Measurements from ENCODE around the gene PRPSAP1.
A peak's percentile ranks its signal among the peaks of the same experiment; 100 is the strongest.
"Not testable (repeated sequence)": the region's sequence is repeated elsewhere in the genome, so short reads cannot be mapped to it uniquely, and the experiment has no call there.

PRPSAP1 gene

GRCh38 chr17:76357597-76358158, 4.0 kb upstream of the PRPSAP1 start:
- DNase-seq: no peak

DNA sequence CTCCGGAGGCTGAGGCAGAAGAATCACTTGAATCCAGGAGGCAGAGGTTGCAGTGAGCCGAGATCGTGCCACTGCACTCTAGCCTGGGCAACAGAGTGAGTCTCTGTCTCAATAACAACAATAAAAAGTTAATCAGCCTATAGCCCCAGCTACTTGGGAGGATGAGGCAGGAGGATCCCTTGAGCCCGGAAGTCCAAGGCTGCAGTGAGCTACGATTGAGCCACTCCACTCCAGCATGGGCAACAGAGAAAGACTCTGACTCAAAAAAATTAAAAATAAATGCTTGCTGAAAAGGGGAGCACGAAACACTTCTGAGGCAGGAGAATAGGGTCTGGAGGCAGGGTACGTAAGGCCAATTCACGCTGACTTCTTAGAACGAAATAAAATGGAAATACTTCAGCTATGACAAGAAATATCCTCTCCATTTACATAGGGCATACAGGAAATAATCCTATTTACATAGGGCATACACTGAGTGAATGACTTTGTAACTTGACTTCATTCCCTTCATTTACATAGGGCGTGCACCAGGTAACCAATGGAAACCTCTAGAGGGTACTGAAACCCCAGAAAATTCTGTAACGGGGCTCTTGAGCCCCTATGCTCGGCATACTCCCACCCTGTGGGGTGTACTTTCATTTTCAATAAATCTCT, 3.2 kb upstream of the PRPSAP1 start:
- DNase-seq: no peak

GRCh38 chr17:76354747-76355310, 1.1 kb upstream of the PRPSAP1 start:
- DNase-seq: peak; percentile 29

- no peak for DNase-seq
Observed at GRCh38 chr17:76354317-76354729, 607 bp upstream of the PRPSAP1 start.

- DNase-seq: no peak
Observed at GRCh38 chr17:76353004-76353598, 615 bp downstream of the PRPSAP1 start.

- DNase-seq: no peak
Observed at GRCh38 chr17:76351526-76352071, 2.1 kb downstream of the PRPSAP1 start.

DNA sequence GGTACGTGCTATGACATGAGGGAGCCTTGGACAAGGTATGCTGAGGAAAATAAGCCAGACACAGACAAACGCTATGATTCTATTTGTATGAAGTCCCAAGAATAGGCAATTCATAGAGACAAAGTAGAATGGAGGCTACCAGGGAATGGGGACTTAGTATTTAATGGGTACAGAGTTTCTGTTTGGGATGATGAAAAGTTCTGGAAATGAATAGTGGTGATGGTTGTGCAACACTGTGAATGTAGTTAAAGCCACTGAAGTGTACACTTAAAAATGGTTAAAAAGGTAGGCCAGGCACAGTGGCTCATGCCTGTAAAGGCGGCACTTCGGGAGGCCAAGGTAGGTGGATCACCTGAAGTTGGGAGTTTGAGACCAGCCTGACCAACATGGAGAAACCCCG, 3.3 kb downstream of the PRPSAP1 start:
- no peak for DNase-seq

- DNase-seq: not testable (repeated sequence)
Observed at GRCh38 chr17:76346936-76347335, 6.8 kb downstream of the PRPSAP1 start.

DNA sequence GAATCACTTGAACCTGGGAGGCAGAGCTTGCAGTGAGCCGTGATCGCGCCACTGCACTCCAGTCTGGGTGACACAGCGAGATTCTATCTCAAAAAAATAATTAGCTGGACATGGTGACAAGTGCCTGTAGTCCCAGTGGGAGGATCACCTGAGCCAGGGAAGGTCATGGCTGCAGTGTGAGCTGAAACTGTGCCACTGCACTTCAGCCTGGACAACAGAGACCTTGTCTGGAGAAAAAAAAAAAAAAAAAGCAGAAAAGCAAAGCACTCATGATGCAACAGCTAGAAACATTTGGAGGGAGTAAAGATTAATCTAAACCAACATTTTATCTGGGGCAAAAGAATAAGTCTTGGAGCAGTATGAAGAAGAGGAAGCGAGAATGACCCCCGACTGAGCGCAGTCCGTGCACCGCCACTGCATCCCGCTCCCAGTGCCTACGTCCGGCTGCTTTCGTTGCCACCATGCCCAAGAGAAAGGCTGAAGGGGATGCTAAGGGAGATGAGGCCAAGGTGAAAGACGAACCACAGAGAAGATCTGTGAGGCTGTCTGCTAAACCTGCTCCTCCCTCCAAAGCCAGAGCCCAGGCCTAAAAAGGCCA, 8.2 kb downstream of the PRPSAP1 start:
- no peak for DNase-seq

- no peak for DNase-seq
Observed at GRCh38 chr17:76343106-76343505, 10.6 kb downstream of the PRPSAP1 start.

DNA sequence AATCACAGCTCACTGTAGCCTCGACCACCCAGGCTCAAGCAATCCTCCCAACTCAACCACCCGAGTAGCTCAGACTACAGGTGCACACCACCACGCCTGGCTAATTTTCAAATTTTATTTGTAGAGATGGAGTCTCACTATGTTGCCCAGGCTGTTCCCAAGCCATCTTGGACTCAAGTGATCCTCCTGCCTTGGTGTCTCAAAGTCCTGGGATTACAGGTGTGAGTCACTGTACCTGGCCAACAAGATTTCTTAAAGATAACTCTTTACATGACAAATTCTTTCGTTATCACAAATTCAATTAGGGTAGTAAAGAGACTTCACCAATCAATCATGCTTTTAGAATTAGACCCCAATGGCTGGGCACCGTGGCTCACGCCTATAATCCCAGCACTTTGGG, 12.4 kb downstream of the PRPSAP1 start:
- DNase-seq: no peak

DNA sequence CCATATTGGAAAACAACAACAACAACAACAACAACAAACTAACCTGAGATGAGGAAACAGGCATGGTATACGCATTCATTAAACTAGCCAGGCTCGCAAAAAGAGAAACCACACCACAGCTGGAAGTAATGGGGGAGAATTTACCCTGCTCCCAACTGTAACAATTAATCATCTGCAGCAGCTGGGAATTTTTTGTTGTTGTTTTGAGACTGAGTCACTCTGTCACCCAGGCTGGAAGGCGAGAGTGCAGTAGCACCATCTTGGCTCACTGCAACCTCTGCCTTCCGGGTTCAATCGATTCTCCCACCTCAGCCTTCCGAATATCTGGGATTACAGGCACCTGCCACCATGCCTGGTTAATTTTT, 16.3 kb downstream of the PRPSAP1 start:
- no peak for DNase-seq

GRCh38 chr17:76336756-76337412, 16.8 kb downstream of the PRPSAP1 start:
- no peak for DNase-seq

DNA sequence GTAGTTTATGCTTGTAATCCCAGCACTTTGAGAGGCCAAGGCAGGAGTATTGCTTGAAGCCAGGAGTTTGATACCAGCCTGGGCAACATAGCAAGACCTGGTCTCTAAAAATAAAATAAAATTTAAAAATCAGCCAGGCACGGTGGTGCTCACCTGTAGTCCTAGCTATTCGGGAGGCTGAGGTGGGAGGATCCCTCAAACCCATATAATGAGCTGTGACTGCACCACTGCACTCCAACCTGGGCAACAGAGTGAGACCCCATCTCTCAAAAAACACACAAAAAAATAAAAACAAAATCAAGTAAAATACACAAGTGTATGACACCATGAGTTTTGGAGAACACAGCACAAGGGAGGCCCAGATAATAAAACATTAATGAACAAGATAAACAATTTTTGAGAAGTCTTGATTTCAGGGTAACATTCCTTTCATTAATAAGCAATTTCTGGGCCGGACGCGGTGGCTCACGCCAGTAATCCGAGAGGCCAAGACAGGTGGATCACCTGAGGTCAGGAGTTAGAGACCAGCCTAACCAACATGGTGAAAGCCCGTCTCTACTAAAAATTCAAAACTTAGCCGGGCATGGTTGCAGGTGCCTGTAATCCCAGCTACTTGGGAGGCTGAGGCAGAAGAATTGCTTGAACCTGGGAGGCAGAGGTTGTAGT, 17.9 kb downstream of the PRPSAP1 start:
- no peak for DNase-seq

GRCh38 chr17:76333673-76334505, 19.8 kb downstream of the PRPSAP1 start:
- DNase-seq: no peak

- DNase-seq: no peak
Observed at GRCh38 chr17:76331083-76331482, 22.6 kb downstream of the PRPSAP1 start.

GRCh38 chr17:76329664-76330063, 24.1 kb downstream of the PRPSAP1 start:
- no peak for DNase-seq

DNA sequence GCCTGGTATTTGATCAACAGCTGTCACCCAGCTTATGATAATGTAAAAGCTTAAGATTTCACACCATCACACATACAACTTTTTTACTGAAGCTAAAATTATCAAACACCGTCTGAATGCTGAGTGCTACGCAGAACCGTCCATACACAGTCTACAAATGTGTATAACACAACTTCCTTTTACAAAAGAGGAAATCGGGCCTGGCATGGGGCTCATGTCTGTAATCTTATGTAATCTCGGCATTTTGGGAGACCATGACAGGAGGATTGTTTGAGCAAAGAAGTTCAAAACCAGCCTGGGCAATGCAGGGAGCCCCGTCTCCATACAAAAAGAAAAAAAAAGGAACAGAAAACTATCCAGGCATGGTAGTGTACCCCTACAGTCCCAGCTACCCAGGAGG, 26.0 kb downstream of the PRPSAP1 start:
- no peak for DNase-seq

DNA sequence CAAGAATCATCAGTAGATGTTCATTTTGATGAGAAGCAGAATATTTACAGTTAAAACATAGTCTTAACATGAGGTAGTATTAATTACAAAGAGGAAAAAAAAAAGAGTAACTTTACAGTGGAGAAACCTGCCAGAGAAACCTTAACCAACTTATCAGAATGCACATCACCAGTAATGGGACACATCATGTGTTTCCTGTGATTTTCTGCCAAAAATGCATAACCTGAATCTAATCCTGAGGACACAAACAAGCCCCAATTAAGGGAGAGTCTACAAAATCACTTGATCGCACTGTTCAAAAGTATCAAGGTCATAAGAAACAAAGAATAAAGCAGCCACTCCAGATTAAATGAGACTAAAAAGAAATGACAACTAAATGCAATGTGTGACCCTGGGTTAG, 27.4 kb downstream of the PRPSAP1 start:
- DNase-seq: no peak

DNA sequence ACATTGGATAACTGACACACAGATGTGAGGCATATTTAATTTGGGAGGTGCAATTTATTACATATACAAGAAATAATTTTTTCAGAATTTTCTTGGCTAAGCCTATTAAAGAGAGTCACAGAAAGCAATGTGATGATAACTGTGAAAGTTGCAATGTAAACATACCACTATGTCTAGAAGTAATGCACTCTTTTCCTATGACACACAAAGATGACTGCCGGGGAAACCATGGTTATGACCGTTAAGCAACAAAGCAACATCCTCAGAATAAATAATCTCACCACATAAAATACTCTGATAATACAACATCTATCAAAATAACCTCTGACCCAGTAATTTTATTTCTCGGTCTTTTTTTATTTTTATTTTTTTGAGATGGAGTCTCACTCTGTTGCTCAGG, 35.1 kb downstream of the PRPSAP1 start:
- no peak for DNase-seq

DNA sequence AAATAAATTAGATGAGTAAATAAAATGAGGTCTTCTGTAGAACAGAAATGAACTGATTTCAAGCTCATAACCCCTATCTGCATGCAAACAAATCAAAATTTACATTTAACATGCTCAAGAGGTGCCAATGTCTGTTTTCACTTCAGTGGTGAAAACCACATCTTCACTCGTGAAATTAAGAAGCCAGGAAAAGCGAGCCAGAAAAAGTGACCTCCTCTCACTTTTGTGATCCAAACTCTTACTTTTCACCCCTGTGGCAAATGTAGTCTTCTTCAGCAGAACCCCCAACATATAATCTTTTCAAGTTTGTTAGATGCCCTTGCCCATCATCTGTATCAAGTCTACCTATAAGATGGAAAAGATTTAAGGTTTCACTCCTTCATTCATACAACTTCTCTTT, 36.2 kb downstream of the PRPSAP1 start:
- no peak for DNase-seq
